Cardiac fibroblast (primary cell): ENCODE measurements around the gene PDE1C.

ENCODE experiments used
- DNase-seq, 2 donors: peaks; one replicate each; pipeline versions ENCODE4 v3.0.0 to v3.0.0-alpha.2; 2010; ENCODE audit warnings: low read depth in 2 of 2
- H3K4me3 ChIP-seq, 2 donors: replicated peaks in 1 of 2; 1 replicate in 1 of 2; 2 replicates in 1 of 2; pipeline ENCODE4 v1.5.1; 2011; ENCODE audit warnings: low read depth in 2 of 2, low read length in 2 of 2, mild to moderate bottlenecking in 2 of 2, moderate library complexity in 1 of 2
- TF ChIP-seq, protein P1 (sequence below): IDR thresholded peaks from one replicate; pipeline ENCODE4 v1.5.1; 2011; ENCODE audit warnings: low read depth, mild to moderate bottlenecking, low read length, inconsistent platforms

Gene PDE1C

GRCh38 chr7:32070406-32071360 is at the start of gene PDE1C:
Gene PDE1C, minus strand, starts transcription at chr7:32070407.
- TF ChIP-seq, protein P1, sequence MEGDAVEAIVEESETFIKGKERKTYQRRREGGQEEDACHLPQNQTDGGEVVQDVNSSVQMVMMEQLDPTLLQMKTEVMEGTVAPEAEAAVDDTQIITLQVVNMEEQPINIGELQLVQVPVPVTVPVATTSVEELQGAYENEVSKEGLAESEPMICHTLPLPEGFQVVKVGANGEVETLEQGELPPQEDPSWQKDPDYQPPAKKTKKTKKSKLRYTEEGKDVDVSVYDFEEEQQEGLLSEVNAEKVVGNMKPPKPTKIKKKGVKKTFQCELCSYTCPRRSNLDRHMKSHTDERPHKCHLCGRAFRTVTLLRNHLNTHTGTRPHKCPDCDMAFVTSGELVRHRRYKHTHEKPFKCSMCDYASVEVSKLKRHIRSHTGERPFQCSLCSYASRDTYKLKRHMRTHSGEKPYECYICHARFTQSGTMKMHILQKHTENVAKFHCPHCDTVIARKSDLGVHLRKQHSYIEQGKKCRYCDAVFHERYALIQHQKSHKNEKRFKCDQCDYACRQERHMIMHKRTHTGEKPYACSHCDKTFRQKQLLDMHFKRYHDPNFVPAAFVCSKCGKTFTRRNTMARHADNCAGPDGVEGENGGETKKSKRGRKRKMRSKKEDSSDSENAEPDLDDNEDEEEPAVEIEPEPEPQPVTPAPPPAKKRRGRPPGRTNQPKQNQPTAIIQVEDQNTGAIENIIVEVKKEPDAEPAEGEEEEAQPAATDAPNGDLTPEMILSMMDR, result no peak
- no peak for DNase-seq
- H3K4me3 ChIP-seq, result peak within 1 kb of the TSS; percentile 38 to 41

GRCh38 chr7:32119790-32120196 is 49.6 kb upstream of the PDE1C start:
- no peak for DNase-seq
- TF ChIP-seq, protein P1, result no peak
- H3K4me3 ChIP-seq, result no peak overlapping the region

DNA sequence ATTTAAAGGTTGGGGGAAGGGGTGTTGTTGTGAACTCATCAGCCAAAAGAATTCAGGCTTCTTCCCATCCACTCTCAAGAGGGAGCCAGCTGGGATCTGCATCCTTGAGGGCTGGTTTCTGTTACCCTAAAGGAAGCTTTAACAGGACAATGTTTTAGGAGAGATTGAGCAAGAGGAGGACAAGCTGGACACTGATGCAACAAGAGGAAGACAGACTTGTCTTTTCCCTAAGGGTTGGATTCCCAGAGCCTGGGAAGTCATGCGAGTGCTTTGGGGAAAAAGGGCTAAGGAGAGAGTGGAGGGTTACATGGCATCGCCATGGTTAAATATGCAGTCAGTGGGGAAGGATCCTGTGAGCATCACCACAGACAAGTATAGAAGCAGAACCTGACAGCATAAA is 47.6 kb upstream of the PDE1C start:
- TF ChIP-seq, protein P1, result no peak
- H3K4me3 ChIP-seq, result no peak overlapping the region
- DNase-seq, result no peak

DNA sequence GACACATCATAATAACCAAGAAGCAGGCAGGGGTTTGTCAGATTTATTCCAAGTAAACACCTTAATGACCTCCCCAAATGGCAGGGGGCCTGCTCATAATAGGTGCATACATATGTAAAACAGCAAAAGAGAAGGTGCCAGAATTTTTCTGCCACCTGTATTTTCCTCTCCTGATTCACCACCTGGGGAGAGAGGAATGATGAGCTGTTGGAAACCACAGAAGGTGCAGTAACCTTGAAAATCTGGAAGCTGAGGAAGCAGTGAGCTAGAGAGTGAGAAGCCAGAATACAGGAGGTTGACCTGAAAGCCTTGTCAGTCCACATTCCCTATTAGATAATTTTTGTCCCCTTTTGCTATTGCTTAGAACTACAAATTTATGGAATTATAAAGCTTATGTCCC is 46.2 kb upstream of the PDE1C start:
- no peak for DNase-seq
- TF ChIP-seq, protein P1, result no peak
- H3K4me3 ChIP-seq, result no peak overlapping the region

GRCh38 chr7:32115831-32116230 is 45.6 kb upstream of the PDE1C start:
- TF ChIP-seq, protein P1, result no peak
- no peak for DNase-seq
- no peak overlapping the region for H3K4me3 ChIP-seq

DNA sequence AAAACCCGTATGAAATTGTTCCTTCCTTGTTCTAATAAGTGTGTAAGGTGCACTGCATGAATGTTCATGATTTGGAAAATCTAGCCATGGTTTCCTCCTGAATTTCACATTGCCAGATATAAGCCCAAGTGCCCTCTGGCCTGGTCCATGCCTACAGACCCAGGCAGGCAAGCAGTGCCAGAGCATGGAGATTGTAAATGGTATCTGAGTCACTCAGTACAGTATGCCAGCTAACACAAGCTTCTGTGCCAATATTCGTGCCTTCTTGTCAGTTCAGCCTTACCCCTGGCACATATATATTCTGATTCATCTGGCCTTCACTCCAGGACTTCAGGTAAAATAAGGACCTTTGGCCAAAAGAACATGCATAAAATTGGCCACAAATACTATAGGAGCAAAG is 38.4 kb upstream of the PDE1C start:
- H3K4me3 ChIP-seq, result no peak overlapping the region
- TF ChIP-seq, protein P1, result no peak
- DNase-seq, result no peak
